Skeletal muscle tissue (tissue), 4 donors: ENCODE data around the gene RBKS. TPM values are rescaled to one million over a fixed set of nuclear protein-coding genes. Genes with fewer than 3 reads are reported as not detected.
A peak's percentile ranks its signal among the peaks of the same experiment; 100 is the strongest.

ENCODE experiments used
- H3K27ac ChIP-seq: one replicate; pipeline ENCODE4 v1.7.0; 2013; ENCODE audit warnings: mild to moderate bottlenecking, low read depth, low read length, inconsistent platforms
- H3K27me3 ChIP-seq, 3 donors: one replicate each; pipeline ENCODE4 v1.7.0; 2013; ENCODE audit warnings: low read length in 3 of 3; ENCODE audit not compliant: control insufficient read depth in 3 of 3, insufficient read depth in 3 of 3
- H3K36me3 ChIP-seq, 3 donors: one replicate each; pipeline ENCODE4 v1.7.0; 2013; ENCODE audit warnings: low read length in 3 of 3; ENCODE audit not compliant: control insufficient read depth in 3 of 3, insufficient read depth in 3 of 3
- H3K4me1 ChIP-seq, 3 donors: one replicate each; pipeline ENCODE4 v1.7.0; 2013; ENCODE audit warnings: low read length in 3 of 3, mild to moderate bottlenecking in 3 of 3; ENCODE audit not compliant: control insufficient read depth in 3 of 3, insufficient read depth in 3 of 3
- H3K4me3 ChIP-seq, 3 donors: one replicate each; pipeline ENCODE4 v1.7.0; 2013; ENCODE audit warnings: low read length in 3 of 3
- H3K9ac ChIP-seq, 3 donors: one replicate each; pipeline ENCODE4 v1.7.0; 2013; ENCODE audit warnings: low read length in 3 of 3, mild to moderate bottlenecking in 3 of 3, moderate library complexity in 2 of 3, low read depth in 1 of 3
- H3K9me3 ChIP-seq, 3 donors: one replicate each; pipeline ENCODE4 v1.7.0; 2013; ENCODE audit warnings: low read length in 3 of 3; ENCODE audit not compliant: control insufficient read depth in 3 of 3
- total RNA-seq: library from RNA; depleted of rRNA; stranded (reverse); fragments of >200 nt; gene quantifications from one replicate; pipeline ENCODE4 v1.2.3, GENCODE V29; 2014
- donor health status: Osteomylitis.

Gene RBKS
- total RNA-seq, 1 donor from 2014 or later: 2.1 TPM

DNA sequence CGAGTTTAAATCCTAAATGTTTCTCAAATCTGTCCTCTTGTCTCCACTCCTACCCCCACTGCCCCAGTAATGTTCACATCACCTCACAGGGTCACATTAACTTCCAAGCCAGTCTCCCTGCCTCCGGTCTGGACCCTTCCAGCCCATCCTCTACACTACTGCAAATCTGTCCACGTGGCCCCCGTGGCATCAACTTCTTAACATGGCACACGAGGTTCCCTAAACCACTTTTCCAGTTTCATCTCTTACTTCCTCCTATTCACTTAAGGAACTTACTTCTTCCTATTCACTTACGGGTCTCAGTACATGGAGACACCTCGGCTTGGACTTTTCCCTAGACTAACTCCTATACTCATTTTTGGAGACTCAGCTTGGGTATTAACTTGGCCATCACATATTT, 91.7 kb downstream of the RBKS start:
- Histone ChIP-seq H3K36me3 (no peaks in the 10 kb centered on the region), H3K27ac (peak overlapping the region; percentile 89), H3K4me1 (peaks cover 46 to 60% (median 59%) of the 10 kb centered on the region in 3 donors), H3K9me3 (no peaks in the 10 kb centered on the region), H3K9ac (no peak overlapping the region), H3K27me3 (no peaks in the 10 kb centered on the region), H3K4me3 (no peak overlapping the region)

- no peaks in the 10 kb centered on the region for H3K9me3 ChIP-seq
- peak overlapping the region; percentile 89 for H3K27ac ChIP-seq
- no peak overlapping the region for H3K4me3 ChIP-seq
- no peaks in the 10 kb centered on the region for H3K36me3 ChIP-seq
- peaks cover 46 to 59% (median 57%) of the 10 kb centered on the region in 3 donors for H3K4me1 ChIP-seq
- no peak overlapping the region for H3K9ac ChIP-seq
- no peaks in the 10 kb centered on the region for H3K27me3 ChIP-seq
These were observed 92.3 kb downstream of the RBKS start for GRCh38 chr2:27797841-27798240.

- Histone ChIP-seq H3K4me3 (peak overlapping the region in 1 of 3 donors; percentile 37), H3K9ac (peak overlapping the region in 2 of 3 donors; percentile 52 to 62), H3K27ac (peak overlapping the region; percentile 89), H3K27me3 (no peaks in the 10 kb centered on the region), H3K36me3 (no peaks in the 10 kb centered on the region), H3K9me3 (no peaks in the 10 kb centered on the region), H3K4me1 (peaks cover 50 to 57% (median 57%) of the 10 kb centered on the region in 3 donors)
These were observed 93.1 kb downstream of the RBKS start for GRCh38 chr2:27796791-27797765.

- peak overlapping the region; percentile 2 to 52 (median 37) for H3K4me3 ChIP-seq
- H3K4me1 ChIP-seq: peaks cover 46 to 54% (median 53%) of the 10 kb centered on the region in 3 donors
- H3K9me3 ChIP-seq: no peaks in the 10 kb centered on the region
- H3K27me3 ChIP-seq: no peaks in the 10 kb centered on the region
- peak overlapping the region; percentile 89 for H3K27ac ChIP-seq
- H3K36me3 ChIP-seq: no peaks in the 10 kb centered on the region
- peak overlapping the region in 2 of 3 donors; percentile 2 to 52 for H3K9ac ChIP-seq
These were observed 94.3 kb downstream of the RBKS start for GRCh38 chr2:27795868-27796277.

- Histone ChIP-seq H3K4me3 (peak overlapping the region; percentile 2 to 52 (median 37)), H3K4me1 (peaks cover 40 to 48% (median 47%) of the 10 kb centered on the region in 3 donors), H3K27ac (peak overlapping the region; percentile 89), H3K9me3 (no peaks in the 10 kb centered on the region), H3K36me3 (no peaks in the 10 kb centered on the region), H3K27me3 (no peaks in the 10 kb centered on the region), H3K9ac (peak overlapping the region in 2 of 3 donors; percentile 2 to 35)
These were observed 94.9 kb downstream of the RBKS start for GRCh38 chr2:27795093-27795834.

- H3K27ac ChIP-seq: no peak overlapping the region
- no peaks in the 10 kb centered on the region for H3K9me3 ChIP-seq
- H3K27me3 ChIP-seq: no peaks in the 10 kb centered on the region
- H3K4me1 ChIP-seq: peaks cover 26 to 31% (median 28%) of the 10 kb centered on the region in 3 donors
- no peak overlapping the region for H3K9ac ChIP-seq
- H3K36me3 ChIP-seq: no peaks in the 10 kb centered on the region
- no peak overlapping the region for H3K4me3 ChIP-seq
These were observed 97.4 kb downstream of the RBKS start for GRCh38 chr2:27792759-27793158.

GRCh38 chr2:27790796-27791195, 99.4 kb downstream of the RBKS start:
- Histone ChIP-seq H3K27ac (no peak overlapping the region), H3K36me3 (no peaks in the 10 kb centered on the region), H3K4me3 (no peak overlapping the region)

DNA sequence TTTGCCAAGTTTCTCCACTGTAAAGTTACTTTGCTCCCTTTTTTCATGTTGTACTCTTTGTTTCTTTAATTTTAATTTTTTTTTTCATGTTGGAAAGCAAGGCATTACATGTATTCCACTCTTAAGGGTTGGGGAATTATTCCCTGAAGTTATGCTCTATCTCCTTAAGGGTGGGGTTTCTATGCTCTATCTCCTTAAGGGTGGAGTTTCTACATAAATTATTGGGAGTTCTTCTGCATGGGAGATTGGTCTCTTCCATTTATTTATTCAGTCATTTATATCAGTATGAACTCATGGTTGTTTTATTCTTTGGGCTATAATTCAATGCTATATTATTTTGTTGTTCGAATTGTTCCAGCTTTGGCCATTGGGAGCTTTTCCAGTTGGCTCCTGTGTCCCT, 107.5 kb downstream of the RBKS start:
- Histone ChIP-seq H3K36me3 (peaks cover 0 to 10% (median 0%) of the 10 kb centered on the region in 3 donors), H3K27ac (no peak overlapping the region), H3K4me1 (peaks cover 17 to 26% (median 23%) of the 10 kb centered on the region in 3 donors), H3K9me3 (no peaks in the 10 kb centered on the region), H3K27me3 (no peaks in the 10 kb centered on the region), H3K4me3 (no peak overlapping the region), H3K9ac (no peak overlapping the region)

More at GRCh38 chr2:27790796-27791195, 99.4 kb downstream of the RBKS start:
- peaks cover 11 to 15% (median 11%) of the 10 kb centered on the region in 3 donors for H3K4me1 ChIP-seq
- H3K9ac ChIP-seq: no peak overlapping the region
- no peaks in the 10 kb centered on the region for H3K27me3 ChIP-seq
- H3K9me3 ChIP-seq: no peaks in the 10 kb centered on the region

DNA sequence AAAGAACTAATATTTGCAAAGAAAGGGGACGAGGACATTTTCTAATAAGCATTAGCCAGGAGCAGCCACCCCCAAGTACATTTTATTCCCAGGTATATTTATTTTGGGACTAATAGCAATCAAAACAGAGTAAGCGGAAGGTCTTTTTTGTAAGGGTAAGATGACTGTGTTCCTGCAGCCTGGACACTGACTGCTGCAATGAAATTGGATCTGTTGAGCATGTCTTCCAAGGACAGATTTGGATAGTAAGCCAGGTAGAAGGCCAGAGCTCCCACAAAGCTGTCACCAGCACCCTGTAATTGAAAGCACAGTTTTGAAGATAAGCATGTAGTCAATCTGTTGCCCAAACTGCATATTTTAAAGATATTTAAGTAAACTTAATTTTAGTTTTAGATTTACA, 108.7 kb downstream of the RBKS start:
- H3K27ac ChIP-seq: peak overlapping the region; percentile 7
- H3K4me1 ChIP-seq: peaks cover 19 to 26% (median 23%) of the 10 kb centered on the region in 3 donors
- peak overlapping the region in 2 of 3 donors; percentile 22 to 23 for H3K4me3 ChIP-seq
- H3K36me3 ChIP-seq: peaks cover 0 to 18% (median 3%) of the 10 kb centered on the region in 3 donors
- no peaks in the 10 kb centered on the region for H3K27me3 ChIP-seq
- no peaks in the 10 kb centered on the region for H3K9me3 ChIP-seq
- peak overlapping the region; percentile 11 to 60 (median 43) for H3K9ac ChIP-seq
